Activated T-helper 2 cell treated with anti-CD3 and anti-CD28 coated beads, Interferon-gamma antibody, Interleukin-2, Interleukin-4, amounts not matched to agents 10 μg/mL and 5 μg/mL and 100 μg/mL, durations not matched to agents 14 hours and 24 hours and 36 hours (primary cell): Measurements from ENCODE around the gene UGT1A10. TPM values are rescaled to one million over a fixed set of nuclear protein-coding genes. Genes with fewer than 3 reads are reported as not detected.
"Not testable (repeated sequence)": the region's sequence is repeated elsewhere in the genome, so short reads cannot be mapped to it uniquely, and the experiment has no call there.

Experiments
- DNase-seq: peaks from one replicate; pipeline ENCODE4 v3.0.0; 2021; ENCODE audit warnings: low spot score
- H3K27ac Mint-ChIP-seq: one replicate; pipeline ENCODE4 v1.8.0; 2021; ENCODE audit warnings: mixed read lengths
- H3K27me3 Mint-ChIP-seq: one replicate; pipeline ENCODE4 v1.8.0; 2021; ENCODE audit warnings: low read depth, mixed read lengths
- H3K36me3 Mint-ChIP-seq: one replicate; pipeline ENCODE4 v1.8.0; 2021; ENCODE audit warnings: low read depth, mixed read lengths
- H3K4me1 Mint-ChIP-seq: one replicate; pipeline ENCODE4 v1.8.0; 2021; ENCODE audit warnings: low read depth, mixed read lengths
- H3K4me3 Mint-ChIP-seq: one replicate; pipeline ENCODE4 v1.8.0; 2021; ENCODE audit warnings: low read depth, mild to moderate bottlenecking, moderate library complexity, mixed read lengths
- H3K9me3 Mint-ChIP-seq: one replicate; pipeline ENCODE4 v1.8.0; 2021; ENCODE audit warnings: mixed read lengths
- intact Hi-C: fragments of 100-400 bp; cut with micrococcal nuclease; formaldehyde crosslinking; loops from one replicate; pipeline ENCODE4 v1.15.1; 2023
- total RNA-seq: library from RNA; stranded (reverse); gene quantifications from 2 replicates; pipeline ENCODE4 v1.2.3, GENCODE V29; 2022

Gene UGT1A10
- total RNA-seq, result not detected in 2 replicates

DNA sequence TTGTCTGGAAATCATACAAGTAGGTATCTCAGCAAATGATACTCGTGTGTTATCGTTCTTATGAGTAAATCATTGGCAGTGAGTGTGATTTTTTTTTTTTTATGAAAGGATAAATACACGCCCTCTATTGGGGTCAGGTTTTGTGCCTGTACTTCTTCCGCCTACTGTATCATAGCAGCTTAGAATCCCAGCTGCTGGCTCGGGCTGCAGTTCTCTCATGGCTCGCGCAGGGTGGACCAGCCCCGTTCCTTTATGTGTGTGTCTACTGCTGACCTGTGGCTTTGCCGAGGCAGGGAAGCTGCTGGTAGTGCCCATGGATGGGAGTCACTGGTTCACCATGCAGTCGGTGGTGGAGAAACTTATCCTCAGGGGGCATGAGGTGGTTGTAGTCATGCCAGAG is at the start of gene UGT1A10:
TSS of gene UGT1A10 (plus strand) at position 143 of the 400 bp plus-strand sequence. CDS start at position 218, 75 bp downstream.
- peaks cover 24% of the 10 kb centered on the region for H3K27me3 Mint-ChIP-seq
- H3K4me3 Mint-ChIP-seq, intact Hi-C loops, H3K27ac Mint-ChIP-seq, H3K9me3 Mint-ChIP-seq, H3K36me3 Mint-ChIP-seq, H3K4me1 Mint-ChIP-seq, DNase-seq: not testable (repeated sequence)

DNA sequence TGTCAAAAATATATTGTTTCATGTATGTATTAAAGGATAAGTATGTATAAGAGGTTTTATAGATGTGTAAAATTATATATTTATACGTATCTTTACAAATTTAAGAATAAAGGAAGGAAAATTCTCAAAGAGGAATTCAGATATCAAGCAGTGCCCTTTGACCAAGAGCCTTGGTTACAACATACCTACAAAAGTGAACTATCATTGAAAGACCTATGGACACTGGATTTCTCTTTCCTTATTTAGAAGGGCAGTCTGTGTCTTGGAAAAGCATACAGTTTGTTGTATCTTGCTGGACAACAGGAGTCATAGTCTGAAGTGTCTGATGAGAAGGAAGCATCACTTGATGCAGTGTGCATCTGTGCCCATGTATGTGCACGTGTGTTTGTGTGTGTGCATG is 47.8 kb upstream of the UGT1A10 start:
- Mint-ChIP-seq H3K27ac (no peak overlapping the region), H3K36me3 (no peaks in the 10 kb centered on the region), H3K4me1 (peaks cover 3% of the 10 kb centered on the region), H3K27me3 (peaks cover 30% of the 10 kb centered on the region), H3K4me3 (no peak overlapping the region), H3K9me3 (no peaks in the 10 kb centered on the region)
- no peak for DNase-seq
- intact Hi-C loops, result no loop called here

DNA sequence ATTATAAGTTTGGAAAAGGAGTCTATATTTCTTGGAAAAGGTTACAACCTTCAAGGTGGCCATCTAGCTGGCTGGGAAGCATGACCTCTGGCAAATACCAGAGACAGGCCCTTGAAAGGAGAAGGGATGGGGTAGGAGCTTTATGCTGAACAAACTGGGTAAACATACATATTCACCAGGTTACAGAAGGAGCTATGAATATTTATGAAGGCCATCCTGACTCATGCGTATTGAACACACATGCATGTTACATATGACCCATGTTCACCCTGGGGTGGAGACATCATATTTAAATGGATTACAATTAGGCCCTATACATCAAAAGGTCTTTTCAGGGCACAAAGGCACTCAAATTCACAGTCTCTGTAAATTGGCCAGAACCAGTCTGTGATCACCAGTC is 43.5 kb upstream of the UGT1A10 start:
- H3K4me1 Mint-ChIP-seq, H3K4me3 Mint-ChIP-seq, H3K9me3 Mint-ChIP-seq, H3K27ac Mint-ChIP-seq, DNase-seq, intact Hi-C loops, H3K36me3 Mint-ChIP-seq: not testable (repeated sequence)
- H3K27me3 Mint-ChIP-seq, result peaks cover 14% of the 10 kb centered on the region

DNA sequence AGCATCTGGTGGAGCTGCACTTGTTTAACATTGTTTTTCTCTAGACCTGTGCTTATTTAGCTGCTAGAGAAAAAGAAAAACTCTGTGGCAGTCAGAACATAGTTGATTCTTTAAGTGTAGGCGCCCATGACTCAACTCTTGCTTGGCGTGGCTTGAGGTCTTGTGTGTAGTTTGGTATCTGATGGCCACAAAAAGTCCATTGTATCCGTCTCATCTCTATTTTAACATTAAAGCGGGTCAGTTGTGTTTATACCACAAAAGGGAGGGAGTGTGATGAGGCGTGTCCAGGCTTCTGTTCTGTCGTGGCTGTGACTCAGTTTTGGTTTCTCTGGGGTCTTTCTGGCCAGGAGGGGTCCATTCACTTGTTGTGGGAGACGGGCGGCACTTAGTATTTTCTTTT is 43.0 kb upstream of the UGT1A10 start:
- H3K27ac Mint-ChIP-seq, result no peak overlapping the region
- H3K36me3 Mint-ChIP-seq, result no peaks in the 10 kb centered on the region
- no peak overlapping the region for H3K4me3 Mint-ChIP-seq
- H3K27me3 Mint-ChIP-seq, result peaks cover 13% of the 10 kb centered on the region
- DNase-seq, result no peak
- no peaks in the 10 kb centered on the region for H3K9me3 Mint-ChIP-seq
- peaks cover 3% of the 10 kb centered on the region for H3K4me1 Mint-ChIP-seq
- intact Hi-C loops, result no loop called here

DNA sequence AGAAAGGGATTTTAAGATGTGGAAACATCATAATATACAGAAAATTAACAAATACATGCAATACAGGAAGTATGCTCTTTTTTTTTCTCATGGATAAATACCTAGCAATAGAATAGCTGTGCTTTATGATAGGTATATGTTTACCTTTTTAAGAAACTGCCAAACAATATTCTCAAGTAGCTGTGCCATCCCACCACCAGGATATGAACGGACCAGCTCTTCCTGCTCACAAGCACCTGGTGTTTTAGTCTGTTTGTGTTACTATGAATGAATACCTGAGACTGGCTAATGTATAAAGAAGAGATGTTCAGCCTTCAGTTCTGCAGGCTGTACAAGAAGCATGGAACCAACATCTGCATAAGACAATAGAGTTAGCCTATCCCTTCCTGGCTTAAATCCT is 38.7 kb upstream of the UGT1A10 start:
- H3K4me1 Mint-ChIP-seq, result peaks cover 3% of the 10 kb centered on the region
- H3K27me3 Mint-ChIP-seq, result peaks cover 24% of the 10 kb centered on the region
- DNase-seq, result no peak
- no peaks in the 10 kb centered on the region for H3K36me3 Mint-ChIP-seq
- no peak overlapping the region for H3K4me3 Mint-ChIP-seq
- intact Hi-C loops, result no loop called here
- no peaks in the 10 kb centered on the region for H3K9me3 Mint-ChIP-seq
- no peak overlapping the region for H3K27ac Mint-ChIP-seq

DNA sequence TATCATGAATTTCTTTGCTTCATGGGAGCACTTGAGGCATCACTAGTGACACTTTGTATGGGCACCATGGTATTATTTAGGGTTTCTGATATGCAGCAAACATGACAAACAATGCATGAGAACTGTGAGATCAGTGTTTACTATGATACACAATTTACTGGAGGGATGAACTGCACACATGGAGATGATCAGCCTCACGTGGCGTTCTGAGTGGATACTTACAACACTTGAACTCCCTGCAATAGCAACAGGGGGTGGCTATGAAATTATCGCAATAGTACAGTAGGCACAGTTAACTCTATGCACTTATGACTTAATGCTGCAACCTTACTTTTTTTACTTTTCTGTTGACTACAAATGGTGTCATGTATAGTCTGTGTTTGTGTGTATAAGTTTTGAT is 37.3 kb upstream of the UGT1A10 start:
- Mint-ChIP-seq H3K36me3 (no peaks in the 10 kb centered on the region), H3K27me3 (peaks cover 22% of the 10 kb centered on the region), H3K4me3 (no peak overlapping the region), H3K27ac (no peak overlapping the region), H3K4me1 (no peaks in the 10 kb centered on the region), H3K9me3 (no peaks in the 10 kb centered on the region)
- intact Hi-C loops, result no loop called here
- no peak for DNase-seq

DNA sequence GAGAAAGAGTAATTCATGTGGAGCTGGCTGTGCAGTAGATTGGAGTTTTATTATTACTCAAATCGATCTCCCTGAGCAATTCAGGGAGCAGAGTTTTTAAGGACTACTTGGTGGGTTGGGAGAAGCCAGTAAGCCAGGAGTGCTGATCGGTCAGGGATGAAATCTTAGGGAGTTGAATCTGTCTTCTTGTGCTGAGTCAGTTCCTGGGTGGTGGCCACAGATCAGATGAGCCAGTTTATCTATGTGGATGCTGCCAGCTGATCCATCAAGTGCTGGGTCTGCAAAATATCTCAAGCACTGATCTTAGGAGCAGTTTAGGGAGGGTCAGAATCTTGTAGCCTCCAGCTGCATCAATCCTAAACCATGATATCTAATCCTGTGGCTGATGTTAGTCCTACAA is 35.9 kb upstream of the UGT1A10 start:
- peaks cover 21% of the 10 kb centered on the region for H3K27me3 Mint-ChIP-seq
- H3K9me3 Mint-ChIP-seq, result no peaks in the 10 kb centered on the region
- intact Hi-C loops, result no loop called here
- H3K36me3 Mint-ChIP-seq, result no peaks in the 10 kb centered on the region
- no peak for DNase-seq
- H3K4me1 Mint-ChIP-seq, result no peaks in the 10 kb centered on the region
- H3K4me3 Mint-ChIP-seq, result no peak overlapping the region
- H3K27ac Mint-ChIP-seq, result no peak overlapping the region

DNA sequence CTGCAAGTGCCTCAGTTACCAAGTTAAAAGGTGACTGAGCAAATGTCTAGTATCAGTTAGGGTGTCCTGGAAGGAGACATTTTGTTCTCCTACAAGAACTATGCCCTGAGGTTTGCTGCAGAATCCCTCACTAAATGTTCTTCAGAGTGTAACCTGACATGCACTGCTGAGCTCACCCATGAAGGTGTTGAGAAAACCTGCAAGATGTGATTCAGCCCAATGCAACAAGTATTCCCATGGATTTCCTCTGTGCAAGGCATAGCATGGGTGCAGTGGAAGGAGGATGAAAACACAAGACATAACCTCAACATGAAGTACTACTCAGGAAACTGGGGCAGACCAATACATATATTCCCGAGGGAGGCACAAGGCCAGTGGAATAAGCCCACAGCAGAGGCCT is 34.2 kb upstream of the UGT1A10 start:
- Mint-ChIP-seq H3K4me1 (no peaks in the 10 kb centered on the region), H3K9me3 (no peaks in the 10 kb centered on the region), H3K27me3 (peaks cover 21% of the 10 kb centered on the region), H3K27ac (no peak overlapping the region), H3K4me3 (no peak overlapping the region), H3K36me3 (no peaks in the 10 kb centered on the region)
- intact Hi-C loops, result no loop called here
- DNase-seq, result no peak

DNA sequence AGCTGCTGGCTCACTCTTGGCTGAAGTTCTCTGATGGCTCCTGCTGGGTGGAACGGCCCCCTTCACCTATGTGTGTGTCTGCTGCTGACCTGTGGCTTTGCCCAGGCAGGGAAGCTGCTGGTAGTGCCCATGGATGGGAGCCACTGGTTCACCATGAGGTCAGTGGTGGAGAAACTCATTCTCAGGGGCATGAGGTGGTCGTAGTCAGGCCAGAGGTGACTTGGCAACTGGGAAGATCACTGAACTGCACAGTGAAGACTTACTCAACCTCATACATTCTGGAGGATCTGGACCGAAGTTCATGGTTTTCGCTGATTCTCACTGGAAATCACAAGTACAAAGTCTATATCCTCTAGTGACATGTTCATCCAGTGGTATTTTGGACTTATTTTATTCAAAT is 32.7 kb upstream of the UGT1A10 start:
- Mint-ChIP-seq H3K4me1 (no peaks in the 10 kb centered on the region), H3K4me3 (no peak overlapping the region), H3K36me3 (no peaks in the 10 kb centered on the region), H3K9me3 (no peaks in the 10 kb centered on the region), H3K27ac (no peak overlapping the region), H3K27me3 (peaks cover 17% of the 10 kb centered on the region)
- DNase-seq, result no peak
- intact Hi-C loops, result no loop called here

DNA sequence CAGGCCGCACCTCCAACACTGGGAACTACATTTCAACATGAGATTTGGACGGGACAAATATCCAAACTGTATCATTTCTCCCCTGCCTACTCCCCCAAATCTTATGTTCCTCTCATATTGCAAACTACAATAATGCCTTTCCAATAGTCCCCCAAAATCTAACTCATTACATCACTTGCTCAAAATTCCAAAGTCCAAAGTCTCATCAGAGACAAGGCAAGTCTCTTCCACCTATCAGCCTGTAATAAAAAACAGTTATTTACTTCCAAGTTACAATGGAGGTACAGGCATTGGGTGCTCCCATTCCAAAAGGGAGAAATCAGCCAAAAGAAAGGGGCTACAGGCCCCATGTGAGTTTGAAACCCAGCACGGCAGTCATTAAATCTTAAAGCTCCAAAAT is 31.4 kb upstream of the UGT1A10 start:
- Mint-ChIP-seq H3K9me3 (no peaks in the 10 kb centered on the region), H3K4me1 (no peaks in the 10 kb centered on the region), H3K27ac (no peak overlapping the region), H3K4me3 (no peak overlapping the region), H3K36me3 (no peaks in the 10 kb centered on the region), H3K27me3 (peaks cover 14% of the 10 kb centered on the region)
- no peak for DNase-seq
- intact Hi-C loops, result no loop called here

DNA sequence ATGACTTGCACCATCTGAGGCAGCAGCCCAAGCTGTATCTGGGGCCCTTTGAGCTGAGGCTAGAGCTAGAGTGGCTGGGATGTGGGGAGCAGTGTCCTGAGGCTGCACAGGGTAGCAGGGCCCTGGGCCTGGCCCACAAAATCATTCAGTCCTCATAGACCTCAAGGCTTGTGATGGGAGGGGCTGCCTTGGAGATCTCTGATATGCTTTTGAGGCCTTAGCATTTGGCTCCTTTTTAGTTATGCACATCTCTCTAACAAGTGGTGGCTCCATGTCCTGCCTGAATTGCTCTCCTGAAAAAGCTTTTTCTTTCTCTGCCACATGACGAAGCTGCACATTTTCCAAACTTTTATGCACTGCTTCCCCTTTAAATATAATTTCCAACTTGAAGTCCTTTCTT is 30.6 kb upstream of the UGT1A10 start:
- peaks cover under 1% of the 10 kb centered on the region for H3K9me3 Mint-ChIP-seq
- no peak overlapping the region for H3K27ac Mint-ChIP-seq

DNA sequence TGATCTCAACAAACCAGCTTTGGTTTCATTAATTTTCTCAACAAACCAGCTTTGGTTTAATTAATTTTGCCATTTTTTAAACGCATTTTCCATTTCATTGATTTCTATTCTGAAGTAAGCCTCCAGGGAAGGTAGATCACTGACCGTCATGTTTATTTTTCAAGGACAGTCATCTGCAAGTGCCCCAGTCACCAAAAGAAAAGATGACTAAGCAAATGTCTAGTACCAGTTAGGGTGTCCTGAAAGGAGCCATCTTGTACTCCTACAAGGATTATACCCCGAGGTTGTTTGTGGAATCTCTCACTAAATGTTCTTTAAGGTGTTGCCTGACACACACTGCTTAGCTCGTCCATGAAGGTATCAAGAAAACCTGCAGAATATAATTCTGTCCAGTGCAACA is 25.0 kb upstream of the UGT1A10 start:
- Mint-ChIP-seq H3K9me3 (peaks cover 20% of the 10 kb centered on the region), H3K4me1 (no peaks in the 10 kb centered on the region), H3K4me3 (no peak overlapping the region), H3K27me3 (peaks cover 20% of the 10 kb centered on the region), H3K27ac (no peak overlapping the region), H3K36me3 (no peaks in the 10 kb centered on the region)
- intact Hi-C loops, result no loop called here
- no peak for DNase-seq

More for the DNA sequence above, 30.6 kb upstream of the UGT1A10 start:
- DNase-seq, result no peak
- no peak overlapping the region for H3K4me3 Mint-ChIP-seq
- H3K27me3 Mint-ChIP-seq, result peaks cover 9% of the 10 kb centered on the region
- H3K4me1 Mint-ChIP-seq, result no peaks in the 10 kb centered on the region
- H3K36me3 Mint-ChIP-seq, result no peaks in the 10 kb centered on the region
- intact Hi-C loops, result no loop called here

DNA sequence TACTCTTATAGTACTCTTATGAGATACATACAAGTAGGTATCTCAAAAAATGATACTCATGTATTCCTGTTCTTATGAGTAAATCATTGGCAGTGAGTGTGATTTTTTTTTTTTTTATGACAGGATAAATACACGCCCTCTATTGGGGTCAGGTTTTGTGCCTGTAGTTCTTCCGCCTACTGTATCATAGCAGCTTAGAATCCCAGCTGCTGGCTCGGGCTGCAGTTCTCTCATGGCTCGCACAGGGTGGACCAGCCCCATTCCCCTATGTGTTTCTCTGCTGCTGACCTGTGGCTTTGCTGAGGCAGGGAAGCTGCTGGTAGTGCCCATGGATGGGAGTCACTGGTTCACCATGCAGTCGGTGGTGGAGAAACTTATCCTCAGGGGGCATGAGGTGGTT is 18.8 kb upstream of the UGT1A10 start, which contains the start of gene UGT1A8:
TSS of gene UGT1A8 (plus strand) at position 158 of the 400 bp plus-strand sequence. CDS start at position 233, 75 bp downstream.
- H3K4me3 Mint-ChIP-seq, intact Hi-C loops, DNase-seq, H3K4me1 Mint-ChIP-seq, H3K9me3 Mint-ChIP-seq, H3K27ac Mint-ChIP-seq, H3K36me3 Mint-ChIP-seq: not testable (repeated sequence)
- peaks cover 20% of the 10 kb centered on the region for H3K27me3 Mint-ChIP-seq

DNA sequence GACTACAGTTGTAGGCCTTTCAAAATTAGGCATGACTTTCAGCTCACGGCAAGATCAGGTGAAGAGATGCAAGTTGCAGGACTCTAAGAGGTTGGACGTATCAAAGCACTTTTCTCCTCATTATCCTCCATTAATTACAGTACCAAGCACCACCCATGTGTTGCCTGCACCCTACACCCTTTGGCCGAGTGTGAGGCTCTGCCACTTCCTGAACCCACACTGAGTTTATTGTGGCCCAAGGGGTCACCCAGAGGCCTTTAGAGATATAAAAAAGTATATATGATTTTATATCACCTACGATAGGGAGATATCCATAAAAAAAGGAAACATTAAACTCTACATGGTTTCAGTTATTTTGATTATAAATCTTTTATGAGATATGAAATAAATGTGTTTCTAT is 16.0 kb upstream of the UGT1A10 start:
- intact Hi-C loops, result no loop called here
- peaks cover 8% of the 10 kb centered on the region for H3K27me3 Mint-ChIP-seq
- no peaks in the 10 kb centered on the region for H3K36me3 Mint-ChIP-seq
- H3K27ac Mint-ChIP-seq, result no peak overlapping the region
- H3K4me1 Mint-ChIP-seq, result no peaks in the 10 kb centered on the region
- no peak overlapping the region for H3K4me3 Mint-ChIP-seq
- no peaks in the 10 kb centered on the region for H3K9me3 Mint-ChIP-seq
- DNase-seq, result no peak
